GM21723 (cell line): ENCODE data around the gene JPH2.
"Not testable (repeated sequence)": the region's sequence is repeated elsewhere in the genome, so short reads cannot be mapped to it uniquely, and the experiment has no call there.

Experiments used
- ATAC-seq: cut with Tn5 transposase; IDR thresholded peaks from one replicate; pipeline ENCODE4 v1.9.1; 2021; ENCODE audit warnings: mild to moderate bottlenecking, moderate library complexity; ENCODE audit not compliant: unreplicated experiment

JPH2 gene

DNA sequence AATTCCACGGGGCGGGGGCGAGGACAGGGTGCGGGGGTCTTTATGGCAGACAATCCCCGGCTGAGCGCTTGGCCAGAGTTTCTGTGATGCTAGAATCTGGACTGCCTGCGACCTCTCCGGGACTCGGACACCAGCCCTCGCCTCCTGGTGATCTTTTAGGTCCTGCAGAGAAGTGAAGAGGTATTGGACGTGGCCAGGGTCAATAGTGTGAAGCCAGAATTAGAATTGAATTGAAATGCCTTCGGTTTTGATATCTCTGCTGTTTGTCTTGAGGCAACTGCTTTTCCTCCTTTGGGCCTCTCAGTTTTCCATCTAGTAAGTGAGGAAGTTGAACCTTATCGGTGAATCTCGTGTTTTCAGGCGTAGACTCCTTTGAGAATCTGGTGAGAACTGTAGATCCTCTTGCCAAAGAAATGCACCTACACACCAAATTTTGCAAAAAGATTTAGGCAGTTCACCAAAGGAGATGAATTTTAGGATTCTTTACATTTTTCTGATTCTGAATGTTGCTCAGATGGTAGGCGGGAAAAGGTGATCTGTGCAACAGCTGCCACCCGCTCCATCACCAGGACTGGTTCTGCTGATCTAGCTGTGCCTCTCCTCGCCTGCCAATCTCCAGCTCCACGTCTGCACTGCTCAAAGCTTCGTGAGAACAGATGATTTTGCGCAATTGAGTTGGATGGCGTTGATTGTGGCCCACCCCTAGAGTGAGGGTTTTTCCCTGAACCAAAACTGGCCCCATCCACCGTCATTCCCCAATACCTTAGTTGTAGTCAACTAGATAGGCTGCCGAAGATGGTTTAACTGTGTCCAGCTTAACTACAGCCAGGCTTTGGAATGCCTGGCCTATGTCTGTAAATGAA is 24.4 kb upstream of the JPH2 start:
- no peak for ATAC-seq

DNA sequence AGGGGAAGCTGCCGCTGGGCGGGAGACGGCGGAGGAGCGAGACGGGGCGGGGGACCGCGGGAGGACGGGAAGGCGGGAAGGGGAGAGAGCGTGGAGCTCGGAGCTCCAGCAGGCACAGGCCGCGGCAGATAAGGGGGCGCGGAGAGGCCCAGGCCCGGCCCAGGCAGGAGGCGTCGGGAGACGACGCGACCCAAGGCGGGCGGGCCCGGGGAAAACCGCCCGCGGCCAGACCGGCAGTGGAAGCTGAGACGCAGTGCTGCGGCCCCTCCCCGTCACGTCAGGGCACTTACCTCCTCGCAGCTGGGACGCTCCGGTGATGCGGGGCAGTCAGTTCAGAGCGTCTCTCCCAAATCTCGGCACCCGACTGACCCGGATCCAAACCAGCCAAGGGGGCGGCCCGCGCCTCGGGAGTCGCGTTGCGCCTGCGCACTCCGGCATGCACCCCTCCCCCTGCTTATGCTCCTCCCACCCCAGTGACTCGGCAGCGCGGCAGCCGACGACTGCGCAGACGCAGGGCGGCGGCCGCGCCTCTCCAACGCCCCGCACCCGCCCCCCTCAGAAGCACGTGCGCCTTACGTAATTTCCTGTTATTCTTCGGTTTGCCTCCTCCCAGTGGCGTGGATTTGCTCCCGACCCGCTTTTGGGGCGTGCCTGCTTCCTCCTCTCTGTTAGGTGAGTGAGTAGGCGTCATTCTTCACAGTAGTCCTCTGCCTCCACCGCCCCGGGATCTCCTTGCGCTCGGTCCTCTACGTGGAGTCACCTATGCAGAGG is 23.6 kb upstream of the JPH2 start, which contains the start of gene OSER1:
Gene OSER1 (minus strand): TSS at position 366 of the 771 bp plus-strand sequence. CDS start 3,814 bp downstream, outside the sequence.
- ATAC-seq: peak; percentile 80

DNA sequence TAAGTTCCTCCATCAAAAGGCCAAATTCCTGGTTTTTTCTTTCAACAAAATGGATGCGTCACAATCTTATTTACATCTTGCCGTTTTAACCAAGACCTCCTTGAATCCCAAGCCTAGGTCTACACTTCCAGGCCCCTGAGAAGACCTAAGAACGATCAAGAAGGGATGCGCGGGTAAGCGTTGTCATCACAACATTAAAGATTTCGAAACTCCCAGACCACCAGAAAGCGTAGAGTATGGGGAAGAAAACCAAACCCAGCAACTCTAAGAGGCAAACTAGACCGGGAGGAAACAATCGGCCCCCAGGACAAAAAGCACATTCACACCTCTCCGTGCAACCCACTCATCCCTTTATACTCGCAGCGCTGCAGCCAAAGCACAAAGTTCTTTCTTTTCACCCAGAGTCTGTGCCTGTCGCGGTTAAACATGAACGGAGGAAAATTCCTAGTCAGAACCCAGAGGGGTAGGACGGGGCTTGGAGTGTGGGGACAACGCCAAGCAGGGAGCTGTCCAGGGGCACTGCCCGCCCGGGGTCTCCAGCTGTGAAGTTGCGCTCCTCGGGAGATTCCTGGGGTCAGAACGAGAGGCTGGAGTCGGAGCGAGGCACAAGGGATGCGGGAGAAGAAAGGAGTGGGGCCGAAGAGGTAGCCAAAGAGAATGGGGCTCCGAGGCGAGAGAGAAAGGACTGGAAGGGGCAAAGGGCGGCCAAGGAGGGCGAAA is 22.9 kb upstream of the JPH2 start:
- ATAC-seq: no peak

DNA sequence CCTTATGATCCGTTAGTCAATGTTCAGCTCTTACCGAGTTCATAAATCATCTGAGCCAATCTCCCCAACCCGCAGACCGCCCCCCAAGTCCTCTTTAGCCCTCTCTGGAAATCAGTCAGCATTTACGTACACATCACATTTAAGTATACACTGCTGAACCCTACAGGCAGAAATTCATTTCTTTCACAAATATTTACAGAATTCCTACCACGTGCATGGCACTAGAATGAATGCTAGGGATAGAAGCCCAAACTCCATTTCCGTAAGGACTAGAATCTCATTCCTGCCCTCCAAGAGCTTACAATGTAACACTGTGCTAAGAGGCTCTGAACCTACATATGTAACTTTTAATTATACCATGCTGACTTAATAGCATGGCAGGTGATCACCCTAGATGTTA is 21.8 kb upstream of the JPH2 start:
- ATAC-seq: no peak

DNA sequence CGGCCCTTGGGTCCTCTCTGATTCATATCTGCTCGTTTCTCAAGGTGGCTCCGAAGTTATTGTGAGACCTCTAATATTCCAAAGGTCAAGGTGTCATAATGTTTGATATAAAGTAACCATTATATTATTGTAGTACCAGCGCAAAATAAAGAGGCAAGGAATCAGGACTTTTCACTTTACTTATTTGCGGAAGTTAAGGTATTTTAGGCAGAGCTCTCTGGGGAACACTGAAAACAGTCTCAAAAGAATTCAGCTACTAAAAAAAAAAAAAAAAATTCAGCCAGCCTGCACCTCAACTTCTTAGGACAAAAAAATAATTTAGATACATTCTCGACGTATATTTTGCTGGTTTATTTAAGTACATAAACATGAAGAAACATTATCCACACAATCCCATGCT is 21.2 kb upstream of the JPH2 start:
- no peak for ATAC-seq

DNA sequence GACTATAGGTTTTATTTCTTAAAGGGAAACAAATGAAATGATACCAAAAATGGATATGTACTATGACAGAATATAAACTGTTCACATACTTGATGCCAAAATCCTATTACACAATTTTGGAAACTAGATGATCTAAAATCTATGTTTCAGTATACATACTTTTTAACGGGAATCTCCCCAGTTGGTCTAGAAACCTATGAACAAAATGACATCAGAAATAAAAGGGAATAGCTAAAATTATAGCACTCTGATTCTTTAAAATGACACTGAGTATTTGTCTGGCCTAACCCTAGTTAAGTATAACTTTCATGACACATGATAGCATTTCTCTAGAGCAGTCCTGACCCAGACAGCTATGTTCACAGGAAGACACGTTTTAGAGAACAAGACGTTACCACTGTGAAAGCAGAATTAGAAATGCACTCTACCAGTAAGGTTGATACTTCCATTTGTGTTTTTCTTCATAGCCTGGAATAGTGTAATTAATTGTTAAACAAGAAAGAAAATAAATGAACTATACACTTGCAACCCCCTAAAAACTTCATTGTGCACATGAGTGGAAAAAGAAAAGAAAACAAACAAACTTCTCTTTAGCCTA is 20.2 kb upstream of the JPH2 start:
- ATAC-seq: no peak

DNA sequence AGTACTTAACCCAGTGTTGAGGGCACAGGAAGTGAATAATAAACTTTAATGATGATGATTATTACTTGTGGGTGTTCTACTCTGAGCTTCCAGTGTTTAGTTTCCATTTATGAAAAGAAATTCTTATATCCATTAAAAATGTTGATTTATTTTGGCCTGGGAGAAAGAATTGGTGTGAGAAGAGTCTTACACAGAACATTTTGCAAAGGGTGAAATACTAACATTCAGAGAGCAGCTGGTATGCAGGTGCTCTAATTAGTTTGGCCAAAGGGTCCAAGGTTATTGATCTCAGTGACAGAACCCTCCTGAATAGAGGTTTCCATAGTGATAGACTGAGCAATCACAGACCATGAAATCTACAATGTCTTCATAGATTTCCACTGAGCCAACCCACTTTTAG is 19.1 kb upstream of the JPH2 start:
- no peak for ATAC-seq

DNA sequence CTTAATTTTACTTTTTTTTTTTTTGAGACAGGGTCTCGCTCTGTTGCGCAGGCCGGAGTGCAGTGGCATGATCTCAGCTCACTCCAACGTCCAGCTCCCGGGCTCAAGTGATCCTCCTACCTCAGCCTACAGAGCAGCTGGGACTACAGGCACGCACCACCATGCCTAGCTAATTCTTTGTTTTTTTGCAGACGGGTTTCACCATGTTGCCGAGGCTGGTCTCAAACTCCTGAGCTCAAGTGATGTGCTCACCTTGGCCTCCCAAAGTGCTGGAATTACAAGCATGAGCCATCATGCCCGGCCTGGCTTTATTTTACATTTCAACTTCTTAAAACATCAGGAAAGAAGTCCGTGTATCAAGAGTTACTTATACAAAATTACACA is 17.8 kb upstream of the JPH2 start:
- no peak for ATAC-seq

DNA sequence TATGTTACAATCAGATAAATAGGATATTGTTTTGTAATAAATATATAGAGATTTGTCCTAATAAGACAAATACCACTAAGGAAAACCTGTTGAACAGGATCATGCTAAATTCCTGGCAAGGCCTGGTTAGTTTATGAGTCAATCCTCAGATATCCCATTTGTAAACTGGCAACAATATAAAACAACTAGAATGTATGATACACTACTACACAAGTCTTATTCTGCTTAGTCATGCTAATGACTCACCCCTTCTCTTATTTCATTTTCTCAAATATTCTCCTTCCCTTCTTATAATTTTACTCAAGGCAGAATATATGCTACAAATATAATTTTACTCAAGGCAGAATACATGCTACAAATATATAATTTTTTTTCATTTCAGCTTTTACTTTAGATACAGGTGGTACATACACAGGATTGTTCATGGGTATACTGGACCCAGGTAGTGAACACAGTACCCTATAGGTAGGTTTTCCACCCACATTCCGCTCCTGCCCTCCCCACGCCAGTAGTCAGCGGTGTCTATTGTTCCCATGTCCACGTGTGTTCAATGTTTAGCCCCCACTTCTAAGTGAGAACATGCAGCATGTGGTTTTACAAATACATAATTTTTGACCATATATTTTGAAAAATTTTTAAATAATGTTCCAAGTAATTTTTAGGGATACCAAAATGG is 17.3 kb upstream of the JPH2 start:
- no peak for ATAC-seq

DNA sequence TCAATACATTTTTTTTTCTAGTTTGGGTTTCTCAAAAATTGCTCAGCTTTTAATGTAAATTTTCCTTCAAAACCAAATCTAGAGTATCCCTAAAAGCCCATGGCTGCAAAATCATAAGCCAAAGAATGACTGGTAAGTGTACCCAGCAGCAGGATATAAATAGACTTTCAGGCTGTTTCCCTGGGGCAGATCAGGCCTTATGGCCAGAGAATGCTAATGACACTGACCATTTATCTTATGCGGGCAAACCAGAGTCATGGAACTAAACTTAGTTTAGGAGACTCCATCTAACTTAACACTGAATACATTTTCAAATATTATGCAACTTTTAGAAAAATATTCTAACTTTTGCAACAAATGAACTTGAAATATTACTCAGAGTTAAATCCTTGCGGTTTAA is 16.2 kb upstream of the JPH2 start:
- no peak for ATAC-seq

DNA sequence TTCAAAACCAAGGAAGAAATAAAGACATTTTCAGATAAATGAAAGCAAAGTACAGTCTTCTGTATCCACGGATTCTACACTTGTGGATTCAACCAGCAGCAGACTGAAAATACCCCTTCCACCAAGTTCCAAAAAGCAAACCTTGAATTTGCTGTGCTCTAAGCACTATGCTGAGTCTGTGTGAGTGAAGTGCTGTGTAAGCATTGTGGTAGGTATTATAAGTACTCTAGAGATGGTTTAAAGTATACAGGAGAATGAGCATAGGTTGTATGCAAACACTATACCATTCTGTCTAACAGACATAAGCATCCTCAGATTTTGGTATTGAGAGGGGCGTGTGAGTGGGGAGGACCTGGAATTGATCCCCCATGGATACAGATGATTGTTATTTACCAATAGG is 14.0 kb upstream of the JPH2 start:
- no peak for ATAC-seq

DNA sequence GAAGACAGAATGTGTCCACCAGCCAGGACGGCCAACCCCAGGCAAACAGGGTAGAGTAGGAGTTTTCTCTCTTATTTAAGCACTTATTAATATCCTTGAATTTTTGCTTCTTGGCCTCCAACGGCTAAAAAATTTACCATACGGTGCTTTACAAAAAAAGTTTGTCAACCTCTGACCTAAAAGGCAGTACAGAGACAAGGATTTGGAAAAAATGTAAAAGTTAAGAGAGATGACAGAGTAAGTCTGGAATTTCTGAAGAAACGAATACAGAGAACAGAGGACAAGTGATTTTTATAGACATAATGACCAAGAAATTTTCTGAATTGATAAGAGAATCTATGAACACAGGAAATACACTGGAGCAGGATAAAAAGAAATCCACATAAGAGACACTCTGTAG is 13.4 kb upstream of the JPH2 start:
- no peak for ATAC-seq

DNA sequence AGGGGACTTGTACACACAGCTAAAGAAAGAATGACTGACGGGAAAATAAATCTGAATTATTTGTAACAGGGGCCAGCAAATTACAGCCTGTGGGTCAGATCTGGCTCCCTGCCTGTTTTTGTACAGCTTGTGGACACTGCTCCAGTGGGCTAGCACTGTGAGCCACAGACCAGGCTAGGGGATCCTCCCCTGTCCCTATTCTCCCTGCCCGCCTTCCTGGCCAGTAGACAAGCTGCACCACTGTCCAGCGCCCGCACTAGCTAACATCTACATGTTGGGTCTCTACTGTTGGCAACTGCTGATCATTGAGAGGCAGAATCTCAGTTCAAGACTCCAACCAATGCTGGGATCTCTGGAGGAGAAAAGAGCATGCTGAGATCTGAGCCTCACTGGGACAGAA is 12.9 kb upstream of the JPH2 start:
- ATAC-seq: no peak

DNA sequence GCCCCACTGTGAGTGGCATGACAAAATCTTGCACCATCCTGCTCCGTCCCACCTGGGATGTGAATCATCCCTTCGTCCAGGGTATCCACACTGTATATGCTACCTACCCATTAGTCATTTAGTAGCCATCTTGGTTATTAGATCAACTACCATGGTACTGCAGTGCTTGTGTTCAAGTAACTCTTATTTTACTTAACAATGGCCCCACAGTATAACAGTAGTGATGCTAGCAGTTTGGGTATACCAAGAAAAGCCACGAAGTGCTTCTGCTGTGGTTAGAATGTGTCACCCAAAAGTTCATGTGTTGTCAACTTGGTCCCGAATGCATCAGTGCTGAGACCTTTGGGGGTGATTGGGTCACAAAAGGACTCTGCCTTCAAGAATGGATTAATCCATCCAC is 11.9 kb upstream of the JPH2 start:
- ATAC-seq: no peak

DNA sequence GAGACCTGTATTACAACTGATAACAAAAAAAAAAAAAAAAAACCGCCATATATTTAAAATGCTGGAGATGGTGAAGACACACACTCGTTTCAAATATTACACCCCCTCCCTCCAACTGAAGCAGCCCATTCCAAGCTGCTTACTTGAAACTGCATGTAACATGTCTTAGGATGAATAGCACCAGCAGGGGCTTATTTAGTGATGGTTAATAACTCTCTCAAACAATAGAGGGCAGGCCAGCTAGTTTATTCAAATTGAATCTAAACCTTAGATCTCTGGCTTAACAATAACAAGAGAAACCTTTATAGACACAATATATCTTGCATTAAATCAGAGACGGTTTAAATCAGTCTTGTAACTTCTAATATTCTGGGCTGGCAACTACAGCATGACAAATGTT is 9.3 kb upstream of the JPH2 start:
- ATAC-seq: no peak

DNA sequence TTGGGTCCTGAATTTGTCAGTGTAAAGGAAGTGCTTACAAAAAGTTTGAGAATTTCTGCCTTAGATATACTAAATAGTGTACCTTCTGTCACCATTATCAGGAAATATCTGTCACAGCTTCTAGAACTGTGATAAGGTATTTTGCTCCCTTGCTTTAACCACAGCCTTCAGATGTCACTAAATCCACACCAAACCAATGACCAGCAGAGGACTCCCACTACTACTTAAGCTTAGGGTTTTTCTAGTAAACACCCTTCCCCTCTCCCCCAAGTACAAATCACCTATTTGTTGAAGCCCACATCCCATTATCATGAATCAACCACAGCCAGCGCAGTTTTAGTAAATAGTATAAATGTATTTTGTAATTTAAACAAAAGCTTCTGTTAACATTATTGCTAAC is 8.6 kb upstream of the JPH2 start:
- ATAC-seq: no peak

DNA sequence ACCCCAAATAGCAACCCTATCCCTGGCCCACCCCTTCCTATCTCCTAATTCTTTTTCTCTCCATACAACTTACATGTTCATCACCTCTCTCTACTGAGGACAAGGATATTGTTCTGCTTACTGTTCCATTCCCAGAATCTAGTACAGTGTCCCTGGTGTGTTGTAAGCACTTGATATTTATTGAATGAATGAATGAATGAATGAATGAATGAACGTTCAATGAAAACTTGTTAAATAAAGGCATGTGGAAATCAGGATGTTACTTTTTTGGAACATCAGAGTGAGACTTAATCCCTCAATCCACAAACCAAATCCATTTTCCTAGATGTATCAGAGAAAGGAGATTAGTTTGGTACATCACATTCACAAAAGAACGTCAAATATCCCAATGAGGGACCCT is 6.8 kb upstream of the JPH2 start:
- no peak for ATAC-seq

DNA sequence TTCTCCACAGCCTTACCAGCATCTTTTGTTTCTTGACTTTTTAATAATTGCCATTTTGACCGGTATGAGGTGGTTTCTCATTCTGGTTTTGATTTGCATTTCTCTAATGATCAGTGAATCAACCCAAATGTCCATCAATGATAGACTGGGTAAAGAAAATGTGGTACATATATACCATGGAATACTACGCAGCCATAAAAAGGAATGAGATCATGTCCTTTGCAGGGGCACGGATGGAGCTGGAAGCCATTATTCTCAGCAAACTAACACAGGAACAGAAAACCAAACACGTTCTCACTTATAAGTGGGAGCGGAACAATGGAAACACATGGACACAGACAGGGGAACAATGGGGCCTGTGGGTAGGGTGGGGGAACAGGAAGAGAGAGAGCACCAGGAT is 4.7 kb upstream of the JPH2 start:
- ATAC-seq: not testable (repeated sequence)

DNA sequence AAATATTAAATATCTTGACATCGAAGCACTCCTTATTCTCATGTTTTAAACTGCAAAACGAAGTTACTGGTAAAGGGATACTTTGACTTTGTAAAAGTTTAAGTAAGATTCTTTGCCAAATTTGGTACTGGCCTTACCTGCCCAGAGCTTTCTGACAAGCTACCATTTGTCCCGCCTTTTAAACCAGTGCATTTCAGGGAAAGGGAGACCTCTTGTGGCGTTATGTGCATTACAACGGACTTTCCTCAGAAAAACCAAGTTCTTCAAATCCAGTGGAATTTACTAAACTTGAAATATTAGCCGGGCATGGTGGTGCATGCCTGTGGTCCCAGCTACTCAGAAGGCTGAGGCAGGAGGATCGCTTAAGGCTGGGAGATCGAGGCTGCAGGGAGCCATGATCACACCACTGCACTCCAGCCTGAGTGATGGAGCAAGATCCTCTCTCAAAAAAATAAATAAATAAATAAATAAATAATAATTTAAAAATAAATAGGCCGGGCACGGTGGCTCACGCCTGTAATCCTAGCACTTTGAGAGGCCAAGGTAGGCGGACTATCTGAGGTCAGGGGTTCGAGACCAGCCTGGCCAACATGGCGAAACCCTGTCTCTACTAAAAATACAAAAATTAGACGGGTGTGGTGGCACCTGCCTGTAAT is 3.3 kb upstream of the JPH2 start:
- not testable (repeated sequence) for ATAC-seq

DNA sequence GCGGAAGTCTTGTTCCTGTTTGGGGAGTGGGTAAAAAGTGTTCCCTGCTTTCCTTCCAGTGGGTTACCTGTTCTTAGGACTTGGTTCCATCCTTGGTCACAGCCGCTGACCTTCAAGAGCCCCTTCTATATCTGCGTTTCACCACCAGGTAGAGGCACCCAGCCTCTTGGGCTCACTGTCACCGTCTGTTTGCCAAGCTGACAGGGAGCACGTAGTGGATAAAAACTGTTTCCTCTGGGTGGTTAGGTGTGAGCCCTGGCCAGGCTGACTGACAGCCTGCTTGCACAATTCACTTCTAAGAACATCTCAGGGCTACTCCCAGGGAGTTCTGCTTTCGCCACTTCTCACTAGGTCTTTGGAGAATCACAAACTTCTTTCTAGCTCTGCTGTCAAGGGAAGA is 1.8 kb upstream of the JPH2 start:
- ATAC-seq: no peak
